GM12878 (cell line): ENCODE measurements around the gene HK1. TPM values are rescaled to one million over a fixed set of nuclear protein-coding genes. Genes with fewer than 3 reads are reported as not detected.

Source experiments
- BMI1 ChIP-seq: fragments of 450-650 bp; IDR thresholded peaks from 2 replicates; pipeline ENCODE4 v1.6.1; 2016; ENCODE audit warnings: mild to moderate bottlenecking, moderate library complexity, borderline replicate concordance
- HDAC6 ChIP-seq: fragments of 200-600 bp; sonication (generic); IDR thresholded peaks from one replicate; pipeline ENCODE4 v1.8.0; 2017; ENCODE audit warnings: antibody characterized with exemption; ENCODE audit not compliant: unreplicated experiment
- MAX ChIP-seq: IDR thresholded peaks from 2 replicates; pipeline ENCODE4 v1.6.1; 2012; ENCODE audit warnings: low read depth, low read length, improper control_type of control experiment
- MLLT1 ChIP-seq: fragments of 450-650 bp; IDR thresholded peaks from 2 replicates; pipeline ENCODE4 v1.6.1; 2016; ENCODE audit warnings: mild to moderate bottlenecking
- MTA3 ChIP-seq: IDR thresholded peaks from 2 replicates; pipeline ENCODE4 v1.6.1; 2012; ENCODE audit warnings: low read length, inconsistent platforms, borderline replicate concordance
- NFIC ChIP-seq: IDR thresholded peaks from 2 replicates; pipeline ENCODE4 v1.6.1; 2012; ENCODE audit warnings: low read depth, mild to moderate bottlenecking, inconsistent platforms, low read length, moderate library complexity
- NRF1 ChIP-seq: conservative IDR thresholded peaks from 2 replicates; pipeline ENCODE4 v1.6.1; 2011; ENCODE audit warnings: mild to moderate bottlenecking, low read depth, low read length, improper control_type of control experiment
- TAF1 ChIP-seq: IDR thresholded peaks from 2 replicates; pipeline ENCODE4 v1.6.1; 2011; ENCODE audit warnings: mild to moderate bottlenecking, low read depth, low read length, borderline replicate concordance
- ZBTB33 ChIP-seq: fragments of 450-650 bp; IDR thresholded peaks from 2 replicates; pipeline ENCODE4 v1.6.1; 2017; ENCODE audit warnings: mild to moderate bottlenecking
- ZBTB4 ChIP-seq: fragments of 450-650 bp; formaldehyde crosslinking; IDR thresholded peaks from 2 replicates; pipeline ENCODE4 v1.4.0; 2022; ENCODE audit warnings: mild to moderate bottlenecking, moderate library complexity
- ZNF622 ChIP-seq: fragments of 450-650 bp; IDR thresholded peaks from 2 replicates; pipeline ENCODE4 v1.6.1; 2017; ENCODE audit warnings: mild to moderate bottlenecking, inconsistent platforms
- polyA plus RNA-seq, 11 experiments: library from polyadenylated mRNA; depleted of rRNA in 4 of 11; unstranded in 6 of 11; stranded (reverse) in 5 of 11; fragments of >200 nt; fragmentation: Nextera tagmentation in 4 of 11; fragmentation: Illumina TruSeq in 1 of 11; extraction: Ambion mirVana in 4 of 11; extraction: Trizol in 1 of 11; gene quantifications; 1 replicate in 1 of 11; 2 replicates in 10 of 11; pipeline versions ENCODE4 v1.2.1 to v1.2.3, GENCODE V29; 2011 to 2016; ENCODE audit warnings: inconsistent platforms in 2 of 11, missing spikeins in 2 of 11, low read depth in 1 of 11
- total RNA-seq, 4 experiments: library from RNA; depleted of rRNA in 3 of 4; stranded (reverse); fragments of >200 nt in 3 of 4; fragmentation: Illumina TruSeq in 1 of 4; extraction: Trizol in 1 of 4; gene quantifications; 2 replicates each; pipeline versions ENCODE4 v1.2.1 to v1.2.3, GENCODE V29; 2013 to 2021

The HK1 gene
- total and polyA plus RNA-seq, 10 of the 15 experiments (the other 5 are each of a cell fraction or from before 2014, with no cell fraction given) = 3.4 to 77.3 (median 46.6) TPM

- TF ChIP-seq ZBTB33 (no peak), ZBTB4 (CRISPR knock-in tag) (no peak), HDAC6 (no peak), MAX (no peak), TAF1 (no peak), MLLT1 (no peak), NFIC (no peak), MTA3 (no peak), BMI1 (no peak), NRF1 (no peak), ZNF622 (no peak)
Measured at GRCh38 chr10:69232252-69232651, 46.0 kb upstream of the HK1 start (continued).
